GM12874 (cell line): Measurements from ENCODE around the gene P4HA2.

Source experiments
- TF ChIP-seq, protein P1 (sequence below): IDR thresholded peaks from 2 replicates; pipeline ENCODE4 v1.5.1; 2011; ENCODE audit warnings: low read depth, mild to moderate bottlenecking, control low read depth, low read length, moderate library complexity; ENCODE audit not compliant: insufficient read depth

P4HA2 gene

DNA sequence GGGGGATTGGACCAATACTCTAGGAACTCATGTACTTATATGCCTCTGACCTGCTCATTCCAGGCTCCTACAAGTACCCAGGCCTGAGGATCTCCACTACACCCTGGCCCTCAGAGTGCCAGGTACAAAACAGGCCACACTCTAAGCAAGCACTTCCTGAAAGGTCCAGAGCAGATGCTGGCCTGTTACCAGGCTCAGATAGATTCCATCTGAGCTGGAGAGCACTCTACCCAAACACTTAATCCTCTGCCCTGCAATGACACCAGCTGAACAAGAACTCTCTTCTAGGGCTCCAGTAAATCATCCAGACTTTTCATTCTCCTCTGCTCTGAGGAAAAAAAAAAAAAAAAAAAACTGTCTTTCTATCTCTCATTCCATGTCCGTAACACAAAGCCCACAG lies 2.9 kb downstream of the P4HA2 start:
- TF ChIP-seq, protein P1, sequence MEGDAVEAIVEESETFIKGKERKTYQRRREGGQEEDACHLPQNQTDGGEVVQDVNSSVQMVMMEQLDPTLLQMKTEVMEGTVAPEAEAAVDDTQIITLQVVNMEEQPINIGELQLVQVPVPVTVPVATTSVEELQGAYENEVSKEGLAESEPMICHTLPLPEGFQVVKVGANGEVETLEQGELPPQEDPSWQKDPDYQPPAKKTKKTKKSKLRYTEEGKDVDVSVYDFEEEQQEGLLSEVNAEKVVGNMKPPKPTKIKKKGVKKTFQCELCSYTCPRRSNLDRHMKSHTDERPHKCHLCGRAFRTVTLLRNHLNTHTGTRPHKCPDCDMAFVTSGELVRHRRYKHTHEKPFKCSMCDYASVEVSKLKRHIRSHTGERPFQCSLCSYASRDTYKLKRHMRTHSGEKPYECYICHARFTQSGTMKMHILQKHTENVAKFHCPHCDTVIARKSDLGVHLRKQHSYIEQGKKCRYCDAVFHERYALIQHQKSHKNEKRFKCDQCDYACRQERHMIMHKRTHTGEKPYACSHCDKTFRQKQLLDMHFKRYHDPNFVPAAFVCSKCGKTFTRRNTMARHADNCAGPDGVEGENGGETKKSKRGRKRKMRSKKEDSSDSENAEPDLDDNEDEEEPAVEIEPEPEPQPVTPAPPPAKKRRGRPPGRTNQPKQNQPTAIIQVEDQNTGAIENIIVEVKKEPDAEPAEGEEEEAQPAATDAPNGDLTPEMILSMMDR = no peak

DNA sequence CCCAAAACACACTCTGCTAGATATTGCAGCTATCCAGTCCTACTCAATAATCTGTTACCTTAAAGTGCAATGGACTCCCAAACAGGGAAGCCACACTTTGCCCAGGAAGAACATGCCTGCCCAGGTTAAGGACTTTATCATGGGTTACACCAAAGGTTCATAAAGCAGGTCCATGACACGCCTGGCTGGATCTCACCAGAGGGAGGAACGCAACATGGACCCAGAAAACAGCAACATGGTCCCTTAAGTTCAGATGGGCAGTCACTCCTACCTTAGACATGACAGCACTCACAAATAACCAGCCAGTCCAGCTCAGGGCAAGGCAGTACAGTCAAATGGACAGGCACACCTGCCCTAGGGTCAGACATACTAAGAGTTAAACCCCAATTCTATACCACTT lies 3.8 kb downstream of the P4HA2 start:
- TF ChIP-seq, protein P1 = no peak

DNA sequence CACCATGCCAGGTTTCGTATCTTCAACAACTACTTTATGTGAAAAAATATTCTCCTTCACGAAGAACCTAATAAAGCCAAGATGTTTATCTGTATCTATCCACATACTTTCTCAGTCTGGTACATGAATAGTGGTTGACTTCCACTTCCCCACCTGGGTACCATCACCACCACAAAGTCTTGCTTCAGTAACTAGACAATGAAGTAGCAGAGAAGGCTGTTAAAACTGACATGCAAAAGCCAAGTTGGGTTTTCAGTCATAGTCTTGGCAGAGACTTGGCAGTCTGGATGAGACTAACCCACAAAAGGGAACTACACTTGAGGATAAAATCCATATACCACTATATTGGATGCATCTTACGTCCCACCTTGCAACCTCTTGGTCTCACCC lies 5.0 kb downstream of the P4HA2 start:
- TF ChIP-seq, protein P1 = no peak

DNA sequence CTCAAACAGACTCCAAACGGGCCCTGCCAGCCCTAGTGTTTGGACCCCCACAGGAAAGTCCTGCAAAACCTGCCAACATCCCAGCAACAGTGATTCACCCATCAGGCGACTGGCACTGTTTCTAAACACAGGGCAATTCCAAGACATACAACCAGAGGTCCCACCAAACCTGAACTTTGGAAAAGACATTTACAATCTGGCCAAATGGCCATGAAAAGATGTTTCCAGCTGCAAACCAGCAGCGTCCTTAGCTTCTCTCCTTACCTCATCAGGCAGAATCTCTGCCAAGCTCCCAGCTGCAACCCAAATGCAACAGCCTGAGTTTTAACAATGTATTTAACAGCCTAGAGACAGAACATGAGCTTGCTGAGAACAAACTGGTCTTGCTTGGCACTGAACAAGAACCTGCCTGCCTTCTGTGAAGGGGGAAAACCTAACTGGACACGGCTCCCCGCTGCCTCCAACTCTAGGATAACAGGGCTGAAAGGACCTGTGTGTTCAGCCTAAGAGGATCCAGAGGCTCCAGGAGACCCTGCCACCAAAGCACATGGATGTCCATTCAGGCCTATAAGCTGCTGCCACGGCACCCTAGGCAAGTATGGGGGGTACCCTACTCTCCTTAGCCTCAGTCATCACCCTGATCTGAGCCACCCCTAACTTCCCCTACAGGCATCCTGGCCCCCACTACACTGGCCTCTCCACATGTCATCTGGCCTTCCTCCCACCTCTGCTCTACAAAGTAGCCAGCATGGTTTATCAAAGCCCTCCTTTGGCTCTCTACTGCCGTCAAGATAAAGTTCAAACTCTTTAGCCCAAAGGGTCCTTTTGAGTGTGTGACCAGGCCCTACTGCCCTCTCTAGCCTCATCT lies 5.6 kb downstream of the P4HA2 start:
- TF ChIP-seq, protein P1 = no peak

DNA sequence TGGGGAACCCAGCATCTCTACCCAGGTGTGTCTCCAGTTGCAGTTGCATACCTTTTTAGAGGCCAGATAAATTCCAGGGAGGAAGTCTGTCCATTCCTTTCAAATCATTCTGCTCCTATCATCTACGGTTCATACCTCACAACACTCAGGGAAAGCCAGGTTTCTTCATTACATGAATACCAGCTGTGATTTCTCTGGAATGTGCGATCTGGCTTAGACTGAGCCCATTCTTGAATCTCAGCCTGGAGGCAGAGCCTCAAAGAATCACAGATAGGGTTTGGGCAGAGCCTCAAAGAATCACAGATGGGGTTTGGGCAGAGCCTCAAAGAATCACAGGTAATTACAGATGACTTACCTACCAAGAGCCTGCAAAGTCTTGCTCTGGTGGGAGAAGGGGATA lies 7.2 kb downstream of the P4HA2 start:
- TF ChIP-seq, protein P1 = no peak

DNA sequence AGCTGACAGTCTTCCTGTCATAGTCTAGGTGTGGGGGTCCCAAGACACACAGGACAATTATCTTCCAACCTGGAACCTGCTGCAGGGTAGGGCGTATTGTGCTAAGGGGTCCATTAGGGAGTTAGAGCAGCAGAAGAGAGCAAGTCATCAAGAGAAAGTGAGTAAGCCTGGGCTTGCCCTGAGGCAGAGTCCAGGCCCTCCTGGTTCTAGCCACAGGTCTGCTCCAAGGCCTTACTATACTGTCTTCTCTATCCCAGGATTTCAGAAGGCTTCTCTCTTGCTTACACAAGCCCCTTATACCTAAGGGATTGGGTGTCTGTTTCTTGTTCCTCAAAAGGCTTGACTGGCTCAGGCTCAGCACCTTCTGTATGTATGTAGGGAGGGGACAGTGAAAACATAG lies 7.7 kb downstream of the P4HA2 start:
- TF ChIP-seq, protein P1 = no peak

DNA sequence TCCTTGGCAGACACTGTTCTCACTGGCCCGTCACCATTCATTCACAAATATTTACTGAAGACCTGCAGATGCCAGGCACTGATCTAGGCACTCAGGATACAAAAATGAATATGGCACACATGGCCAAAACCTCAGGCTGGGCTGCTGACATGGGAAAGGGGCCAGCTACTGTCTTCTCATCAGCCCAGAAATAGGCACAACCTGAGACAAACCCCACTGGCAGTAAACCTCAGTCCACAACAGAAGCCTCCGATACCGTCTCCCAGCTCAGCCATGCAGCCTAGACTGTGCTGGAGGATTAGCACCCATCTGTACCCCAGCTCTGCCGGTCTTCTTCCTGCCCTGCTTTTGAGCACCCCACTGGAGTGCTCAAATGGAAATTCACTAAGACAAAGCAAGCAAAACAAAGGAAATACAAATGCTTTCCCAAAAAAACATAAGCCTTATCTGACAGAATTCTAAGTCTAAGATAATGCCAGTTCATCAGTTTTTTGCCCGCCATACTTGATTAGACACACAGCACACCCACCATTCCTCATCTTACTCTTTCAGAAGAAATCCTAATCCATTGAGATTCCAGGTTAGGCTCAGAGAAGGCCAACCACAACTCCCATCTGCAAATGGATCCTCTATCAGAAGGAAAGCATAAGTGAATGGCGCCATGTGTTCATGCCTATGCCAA lies 8.2 kb downstream of the P4HA2 start:
- TF ChIP-seq, protein P1 = no peak
